Measurements from ENCODE around the gene ATP5IF1. TPM values are rescaled to one million over a fixed set of nuclear protein-coding genes. Genes with fewer than 3 reads are reported as not detected.
A peak's percentile ranks its signal among the peaks of the same experiment; 100 is the strongest.

ATP5IF1 gene
- total and polyA plus RNA-seq, 9 of the 15 experiments (the other 6 are each of a cell fraction or from before 2014, with no cell fraction given), result 292 to 1,422 (median 388) TPM

DNA sequence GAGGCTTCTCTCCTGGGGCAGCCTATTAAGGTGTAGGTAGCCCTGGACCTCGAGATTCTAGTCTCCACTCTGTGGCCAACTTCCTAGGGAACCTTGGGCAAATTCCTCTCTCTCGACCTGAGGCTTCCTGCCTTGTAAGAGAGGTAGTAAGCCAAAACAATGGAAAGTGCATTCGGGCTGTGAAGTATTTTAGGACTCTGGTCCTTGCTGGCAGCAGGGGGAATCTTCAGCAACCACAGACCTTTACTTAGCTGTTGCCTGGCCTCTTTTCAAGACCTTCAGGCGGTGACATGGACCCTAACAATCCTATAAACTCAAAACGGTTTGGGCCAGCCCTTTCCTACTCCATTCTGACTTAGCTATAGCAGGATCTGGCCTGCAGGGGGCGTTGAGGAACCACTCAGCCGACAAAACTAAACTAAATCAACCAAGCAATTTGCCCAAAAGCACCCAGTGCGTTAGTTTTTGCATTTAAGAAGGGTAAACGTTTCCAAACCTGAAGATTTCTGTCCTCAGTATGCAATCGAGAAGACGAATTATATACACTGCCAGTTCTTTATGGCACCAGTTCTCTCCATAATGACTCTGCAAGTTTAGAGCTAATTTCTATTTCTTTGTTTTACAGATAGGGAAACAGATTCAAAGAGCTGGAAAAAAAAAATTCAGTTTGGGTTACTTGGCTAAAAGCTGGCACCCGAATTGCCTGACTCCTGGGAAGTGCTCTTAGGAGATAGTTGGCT lies 12.5 kb downstream of the ATP5IF1 start (continued):
- TF ChIP-seq, protein P1, sequence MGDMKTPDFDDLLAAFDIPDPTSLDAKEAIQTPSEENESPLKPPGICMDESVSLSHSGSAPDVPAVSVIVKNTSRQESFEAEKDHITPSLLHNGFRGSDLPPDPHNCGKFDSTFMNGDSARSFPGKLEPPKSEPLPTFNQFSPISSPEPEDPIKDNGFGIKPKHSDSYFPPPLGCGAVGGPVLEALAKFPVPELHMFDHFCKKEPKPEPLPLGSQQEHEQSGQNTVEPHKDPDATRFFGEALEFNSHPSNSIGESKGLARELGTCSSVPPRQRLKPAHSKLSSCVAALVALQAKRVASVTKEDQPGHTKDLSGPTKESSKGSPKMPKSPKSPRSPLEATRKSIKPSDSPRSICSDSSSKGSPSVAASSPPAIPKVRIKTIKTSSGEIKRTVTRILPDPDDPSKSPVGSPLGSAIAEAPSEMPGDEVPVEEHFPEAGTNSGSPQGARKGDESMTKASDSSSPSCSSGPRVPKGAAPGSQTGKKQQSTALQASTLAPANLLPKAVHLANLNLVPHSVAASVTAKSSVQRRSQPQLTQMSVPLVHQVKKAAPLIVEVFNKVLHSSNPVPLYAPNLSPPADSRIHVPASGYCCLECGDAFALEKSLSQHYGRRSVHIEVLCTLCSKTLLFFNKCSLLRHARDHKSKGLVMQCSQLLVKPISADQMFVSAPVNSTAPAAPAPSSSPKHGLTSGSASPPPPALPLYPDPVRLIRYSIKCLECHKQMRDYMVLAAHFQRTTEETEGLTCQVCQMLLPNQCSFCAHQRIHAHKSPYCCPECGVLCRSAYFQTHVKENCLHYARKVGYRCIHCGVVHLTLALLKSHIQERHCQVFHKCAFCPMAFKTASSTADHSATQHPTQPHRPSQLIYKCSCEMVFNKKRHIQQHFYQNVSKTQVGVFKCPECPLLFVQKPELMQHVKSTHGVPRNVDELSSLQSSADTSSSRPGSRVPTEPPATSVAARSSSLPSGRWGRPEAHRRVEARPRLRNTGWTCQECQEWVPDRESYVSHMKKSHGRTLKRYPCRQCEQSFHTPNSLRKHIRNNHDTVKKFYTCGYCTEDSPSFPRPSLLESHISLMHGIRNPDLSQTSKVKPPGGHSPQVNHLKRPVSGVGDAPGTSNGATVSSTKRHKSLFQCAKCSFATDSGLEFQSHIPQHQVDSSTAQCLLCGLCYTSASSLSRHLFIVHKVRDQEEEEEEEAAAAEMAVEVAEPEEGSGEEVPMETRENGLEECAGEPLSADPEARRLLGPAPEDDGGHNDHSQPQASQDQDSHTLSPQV (IDR thresholded peaks at IDR 0.05), result peak; percentile 41; the same call in 1 of the 2 replicates
- TF ChIP-seq SIRT6 (IDR thresholded peaks at IDR 0.05; ENCODE audit: low read depth, low read length) (no peak), ZSCAN32 (CRISPR knock-in tag; IDR thresholded peaks at IDR 0.05) (no peak), ZNF780A (CRISPR knock-in tag; IDR thresholded peaks at IDR 0.05) (no peak), E2F3 (CRISPR knock-in tag; IDR thresholded peaks at IDR 0.05) (no peak), NCOA6 (IDR thresholded peaks at IDR 0.05) (no peak), SMARCC2 (IDR thresholded peaks at IDR 0.05; ENCODE audit: low read depth) (no peak), ZNF717 (CRISPR knock-in tag; IDR thresholded peaks at IDR 0.05) (no peak), SETDB1 (IDR thresholded peaks at IDR 0.05; ENCODE audit: low read length) (no peak), CEBPG (CRISPR knock-in tag; IDR thresholded peaks at IDR 0.05) (no peak), CEBPG (tag; conservative IDR thresholded peaks at IDR 0.05 in 1 of 2, IDR thresholded peaks at IDR 0.05 in 1 of 2) (no peak), MAFK (IDR thresholded peaks at IDR 0.05; ENCODE audit: low read length) (no peak), ZNF584 (CRISPR knock-in tag; IDR thresholded peaks at IDR 0.05; ENCODE audit: low read depth) (no peak), ZNF224 (CRISPR knock-in tag; IDR thresholded peaks at IDR 0.05) (no peak), TRIM24 (IDR thresholded peaks at IDR 0.05) (no peak)
- TF ChIP-seq, protein P2, sequence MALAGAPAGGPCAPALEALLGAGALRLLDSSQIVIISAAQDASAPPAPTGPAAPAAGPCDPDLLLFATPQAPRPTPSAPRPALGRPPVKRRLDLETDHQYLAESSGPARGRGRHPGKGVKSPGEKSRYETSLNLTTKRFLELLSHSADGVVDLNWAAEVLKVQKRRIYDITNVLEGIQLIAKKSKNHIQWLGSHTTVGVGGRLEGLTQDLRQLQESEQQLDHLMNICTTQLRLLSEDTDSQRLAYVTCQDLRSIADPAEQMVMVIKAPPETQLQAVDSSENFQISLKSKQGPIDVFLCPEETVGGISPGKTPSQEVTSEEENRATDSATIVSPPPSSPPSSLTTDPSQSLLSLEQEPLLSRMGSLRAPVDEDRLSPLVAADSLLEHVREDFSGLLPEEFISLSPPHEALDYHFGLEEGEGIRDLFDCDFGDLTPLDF (CRISPR knock-in tag; IDR thresholded peaks at IDR 0.05), result no peak
- TF ChIP-seq, protein P3, sequence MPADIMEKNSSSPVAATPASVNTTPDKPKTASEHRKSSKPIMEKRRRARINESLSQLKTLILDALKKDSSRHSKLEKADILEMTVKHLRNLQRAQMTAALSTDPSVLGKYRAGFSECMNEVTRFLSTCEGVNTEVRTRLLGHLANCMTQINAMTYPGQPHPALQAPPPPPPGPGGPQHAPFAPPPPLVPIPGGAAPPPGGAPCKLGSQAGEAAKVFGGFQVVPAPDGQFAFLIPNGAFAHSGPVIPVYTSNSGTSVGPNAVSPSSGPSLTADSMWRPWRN (IDR thresholded peaks at IDR 0.05; ENCODE audit: low read depth), result no peak; the same call in 1 of the 2 replicates
- TF ChIP-seq, protein P4, sequence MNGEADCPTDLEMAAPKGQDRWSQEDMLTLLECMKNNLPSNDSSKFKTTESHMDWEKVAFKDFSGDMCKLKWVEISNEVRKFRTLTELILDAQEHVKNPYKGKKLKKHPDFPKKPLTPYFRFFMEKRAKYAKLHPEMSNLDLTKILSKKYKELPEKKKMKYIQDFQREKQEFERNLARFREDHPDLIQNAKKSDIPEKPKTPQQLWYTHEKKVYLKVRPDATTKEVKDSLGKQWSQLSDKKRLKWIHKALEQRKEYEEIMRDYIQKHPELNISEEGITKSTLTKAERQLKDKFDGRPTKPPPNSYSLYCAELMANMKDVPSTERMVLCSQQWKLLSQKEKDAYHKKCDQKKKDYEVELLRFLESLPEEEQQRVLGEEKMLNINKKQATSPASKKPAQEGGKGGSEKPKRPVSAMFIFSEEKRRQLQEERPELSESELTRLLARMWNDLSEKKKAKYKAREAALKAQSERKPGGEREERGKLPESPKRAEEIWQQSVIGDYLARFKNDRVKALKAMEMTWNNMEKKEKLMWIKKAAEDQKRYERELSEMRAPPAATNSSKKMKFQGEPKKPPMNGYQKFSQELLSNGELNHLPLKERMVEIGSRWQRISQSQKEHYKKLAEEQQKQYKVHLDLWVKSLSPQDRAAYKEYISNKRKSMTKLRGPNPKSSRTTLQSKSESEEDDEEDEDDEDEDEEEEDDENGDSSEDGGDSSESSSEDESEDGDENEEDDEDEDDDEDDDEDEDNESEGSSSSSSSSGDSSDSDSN (IDR thresholded peaks at IDR 0.05; ENCODE audit: borderline replicate concordance in 1 of 2, low read depth in 2 of 2, low read length in 2 of 2), result 0 out of 4 replicates have a peak, but pooled peaks of 1 of the 2 experiments have one; percentile 36
- TF ChIP-seq, protein P5, sequence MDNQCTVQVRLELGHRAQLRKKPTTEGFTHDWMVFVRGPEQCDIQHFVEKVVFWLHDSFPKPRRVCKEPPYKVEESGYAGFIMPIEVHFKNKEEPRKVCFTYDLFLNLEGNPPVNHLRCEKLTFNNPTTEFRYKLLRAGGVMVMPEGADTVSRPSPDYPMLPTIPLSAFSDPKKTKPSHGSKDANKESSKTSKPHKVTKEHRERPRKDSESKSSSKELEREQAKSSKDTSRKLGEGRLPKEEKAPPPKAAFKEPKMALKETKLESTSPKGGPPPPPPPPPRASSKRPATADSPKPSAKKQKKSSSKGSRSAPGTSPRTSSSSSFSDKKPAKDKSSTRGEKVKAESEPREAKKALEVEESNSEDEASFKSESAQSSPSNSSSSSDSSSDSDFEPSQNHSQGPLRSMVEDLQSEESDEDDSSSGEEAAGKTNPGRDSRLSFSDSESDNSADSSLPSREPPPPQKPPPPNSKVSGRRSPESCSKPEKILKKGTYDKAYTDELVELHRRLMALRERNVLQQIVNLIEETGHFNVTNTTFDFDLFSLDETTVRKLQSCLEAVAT (IDR thresholded peaks at IDR 0.05), result 0 out of 4 replicates have a peak, but pooled peaks of 1 of the 2 experiments have one; percentile 44

All from K562 (cell line).